AG04449 (cell line): Measurements from ENCODE around the gene ASXL1.
A peak's percentile ranks its signal among the peaks of the same experiment; 100 is the strongest.
"Not testable (repeated sequence)": the region's sequence is repeated elsewhere in the genome, so short reads cannot be mapped to it uniquely, and the experiment has no call there.

Experiments
- CTCF ChIA-PET: fragments of 350-600 bp; formaldehyde crosslinking; extraction: SDS; loops from one replicate; lab custom pipeline; 2021; ENCODE audit warnings: antibody characterized with exemption; lab: Yijun Ruan, JAX
- POLR2A ChIA-PET: fragments of 400-600, 350-600 bp; formaldehyde crosslinking; extraction: SDS; loops from one replicate; lab custom pipeline; 2020; ENCODE audit warnings: antibody characterized with exemption, inconsistent platforms; lab: Yijun Ruan, JAX
- DNase-seq: peaks from one replicate; pipeline ENCODE4 v3.0.0-alpha.2; 2010; ENCODE audit warnings: low read depth, low spot score
- H3K4me3 ChIP-seq: 2 replicates; pipeline ENCODE4 v1.5.1; 2011; ENCODE audit warnings: low read depth, mild to moderate bottlenecking, control low read depth, low read length
- CTCF ChIP-seq: IDR thresholded peaks from one replicate; pipeline ENCODE4 v1.5.1; 2011; ENCODE audit warnings: mild to moderate bottlenecking, moderate library complexity, low read length, control low read depth, inconsistent platforms; ENCODE audit not compliant: insufficient read depth; ENCODE audit errors: missing control alignments

ASXL1 gene

GRCh38 chr20:32353848-32354496 is 4.2 kb upstream of the ASXL1 start:
- DNase-seq = no peak
- H3K4me3 ChIP-seq = no peak overlapping the region
- POLR2A ChIA-PET = no interaction called here
- CTCF ChIA-PET = interaction anchor here (2.8 to 7.1 kb wide), 2 partner anchors 11 to 16 kb away, joined by 6 to 35 read pairs; no protein-coding TSS in a partner anchor
- no peak for TF ChIP-seq CTCF

DNA sequence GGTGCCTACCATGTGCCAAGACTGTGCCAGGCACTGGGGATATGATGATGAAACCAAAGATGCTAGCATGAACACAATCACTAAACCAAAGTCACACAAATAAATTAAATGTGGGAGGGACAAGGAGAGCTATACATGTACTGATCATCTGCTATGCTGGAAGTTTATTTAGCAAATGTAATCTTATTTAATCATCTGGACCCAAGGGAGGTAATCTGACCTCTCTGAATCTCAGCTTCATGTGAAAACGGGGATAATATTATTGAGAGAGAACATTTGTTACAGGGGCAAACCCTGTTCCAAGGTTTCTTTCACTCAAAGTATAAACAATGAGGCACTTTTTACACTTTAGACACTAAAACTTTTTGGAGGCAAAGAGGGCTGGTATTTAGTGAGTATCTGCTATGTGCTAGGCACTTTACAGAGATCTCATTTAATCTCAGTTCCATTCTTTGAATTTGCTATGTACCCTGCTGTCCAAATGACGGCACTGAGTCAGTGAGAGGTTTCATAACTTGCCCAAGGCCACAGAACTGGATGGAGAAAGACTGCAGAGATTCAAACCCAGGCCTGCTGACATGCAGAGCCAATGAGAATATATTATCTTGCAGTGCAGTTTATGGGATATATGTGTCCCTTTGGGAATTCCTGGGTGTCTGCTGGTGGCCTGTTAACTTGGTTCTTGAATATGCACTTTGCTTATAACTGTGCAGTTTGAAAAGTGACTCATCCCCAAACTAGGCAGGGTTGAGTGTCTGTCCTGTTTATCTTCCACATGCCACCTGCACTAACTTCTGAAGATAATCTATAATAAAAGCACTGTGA is 3.3 kb upstream of the ASXL1 start:
- no peak for TF ChIP-seq CTCF
- ChIA-PET CTCF (interaction anchor here (2.8 to 7.1 kb wide), 2 partner anchors 12 to 17 kb away, joined by 6 to 35 read pairs; no protein-coding TSS in a partner anchor), POLR2A (no interaction called here)
- no peak for DNase-seq
- H3K4me3 ChIP-seq = no peak overlapping the region

GRCh38 chr20:32355417-32355841 is 2.7 kb upstream of the ASXL1 start:
- ChIA-PET POLR2A (interaction anchor here (0.8 kb wide), 1 partner anchor 13 kb away, joined by 8 read pairs; no protein-coding TSS in a partner anchor), CTCF (interaction anchor here (7.1 kb wide), 1 partner anchor 18 kb away, joined by 35 read pairs; no protein-coding TSS in a partner anchor)
- TF ChIP-seq CTCF = no peak
- H3K4me3 ChIP-seq = no peak overlapping the region
- DNase-seq = no peak

DNA sequence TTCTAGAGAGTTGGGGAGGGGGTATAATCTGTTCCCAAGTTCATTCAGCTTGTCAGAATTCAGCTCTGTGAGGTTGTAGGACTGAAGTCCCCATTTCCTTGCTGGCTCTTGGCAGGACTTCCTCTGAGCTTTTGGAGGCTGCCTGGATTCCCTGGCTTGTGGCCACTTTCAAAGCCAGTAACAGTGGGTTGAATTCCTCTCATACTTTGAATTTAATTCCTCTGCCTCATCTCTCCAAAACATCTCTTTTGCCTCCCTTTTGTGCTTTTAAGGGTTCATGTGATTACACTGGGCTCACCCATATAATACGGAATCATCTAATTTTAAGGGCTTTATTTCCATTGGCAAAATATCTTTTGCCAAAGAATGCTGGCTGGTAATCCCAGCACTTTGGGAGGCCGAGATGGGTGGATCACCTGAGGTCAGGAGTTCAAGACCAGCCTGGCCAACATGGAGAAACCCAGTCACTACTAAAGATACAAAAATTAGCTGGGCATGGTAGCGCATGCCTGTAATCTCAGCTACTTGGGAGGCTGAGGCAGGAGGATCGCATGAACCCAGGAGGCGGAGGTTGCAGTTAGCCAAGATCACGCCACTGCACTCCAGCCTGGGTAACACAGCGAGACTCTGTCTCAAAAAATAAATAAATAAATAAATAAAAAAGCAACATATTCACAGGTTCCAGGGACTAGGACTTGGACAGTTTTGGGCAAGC is 2.1 kb upstream of the ASXL1 start:
- ChIA-PET POLR2A (interaction anchor here (0.8 kb wide), 1 partner anchor 14 kb away, joined by 8 read pairs; no protein-coding TSS in a partner anchor), CTCF (interaction anchor here (7.1 kb wide), 1 partner anchor 18 kb away, joined by 35 read pairs; no protein-coding TSS in a partner anchor)
- DNase-seq, H3K4me3 ChIP-seq: not testable (repeated sequence)

DNA sequence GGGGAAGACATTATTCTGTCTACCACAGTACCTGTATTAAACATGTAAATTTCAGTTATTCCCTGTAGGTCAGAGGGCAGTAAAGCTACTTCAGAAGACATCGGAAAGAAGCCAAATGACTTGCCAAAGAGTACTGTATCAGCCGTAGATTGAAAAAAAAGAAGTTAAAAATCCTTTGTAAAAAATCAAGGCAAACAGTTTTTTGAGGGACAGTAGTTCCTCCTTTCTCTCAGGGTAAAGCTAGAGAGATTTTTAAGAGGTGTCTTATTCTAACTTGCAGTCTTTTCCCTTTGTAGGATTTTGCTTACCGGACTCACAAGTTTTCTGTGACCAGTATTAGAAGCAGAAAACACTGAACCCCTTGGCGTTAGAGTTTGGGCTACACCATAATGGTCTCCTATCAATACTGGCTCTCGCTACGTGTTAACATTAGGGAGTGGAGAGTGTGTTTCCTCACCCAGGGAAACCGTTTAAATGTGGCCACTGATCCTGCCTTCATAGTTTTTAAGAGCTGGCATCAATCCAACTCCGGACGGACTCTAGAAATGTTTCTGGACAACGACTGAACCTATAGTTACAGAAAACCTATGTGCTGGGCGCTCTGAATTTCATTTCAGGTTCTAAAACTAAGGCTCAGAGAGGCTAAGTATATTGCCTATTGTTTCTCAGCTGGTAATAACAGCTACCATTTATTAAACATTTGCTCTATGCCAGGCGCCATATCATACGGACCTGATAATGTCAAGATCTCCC is 1.3 kb upstream of the ASXL1 start:
- no peak for DNase-seq
- no peak for TF ChIP-seq CTCF
- CTCF ChIA-PET = interaction anchor here (7.1 kb wide), 1 partner anchor 19 kb away, joined by 35 read pairs; no protein-coding TSS in a partner anchor
- peak overlapping the region; percentile 91 for H3K4me3 ChIP-seq
- POLR2A ChIA-PET = interaction anchor here (1.6 kb wide), 1 partner anchor 119 kb away, joined by 5 read pairs; no protein-coding TSS in a partner anchor

- no peak for TF ChIP-seq CTCF
- peak overlapping the region; percentile 91 for H3K4me3 ChIP-seq
- no peak for DNase-seq
- ChIA-PET POLR2A (interaction anchor here (0.5 to 1.8 kb wide), 7 partner anchors 10 to 386 kb away, joined by 3 to 8 read pairs (median 5); no protein-coding TSS in a partner anchor), CTCF (no interaction called here)
These were observed 709 bp upstream of the ASXL1 start for GRCh38 chr20:32357375-32357868.
